Measurements from ENCODE around the gene ABHD16B. TPM values are rescaled to one million over a fixed set of nuclear protein-coding genes. Genes with fewer than 3 reads are reported as not detected.

ABHD16B gene
- total RNA-seq, 1 donor from 2014 or later, result not detected

DNA sequence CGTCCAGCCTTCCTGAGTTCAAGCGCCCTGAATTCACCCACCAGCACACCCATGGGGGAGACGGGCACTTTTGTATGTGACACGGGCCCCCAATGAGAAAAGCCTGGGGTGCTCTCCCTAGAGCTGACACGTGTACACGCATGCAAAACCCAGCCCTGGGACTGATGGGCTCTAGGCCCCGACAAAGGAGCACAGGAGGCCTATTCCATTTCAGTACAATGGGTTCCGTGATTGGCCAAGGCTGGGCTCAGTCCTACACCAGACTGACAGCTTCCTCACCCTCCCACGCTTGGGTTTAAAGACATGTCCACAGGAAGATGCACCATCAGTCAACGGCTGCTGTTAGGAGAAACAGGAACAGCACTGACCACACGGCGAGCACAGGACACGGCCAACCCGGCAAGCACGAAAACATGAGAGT is 39.0 kb upstream of the ABHD16B start:
- Histone ChIP-seq H3K27me3 (ENCODE audit: control insufficient read depth, insufficient read depth, low read length) (peaks cover 3% of the 10 kb centered on the region), H3K4me3 (ENCODE audit: low read depth, low read length) (no peak overlapping the region), H3K36me3 (ENCODE audit: control insufficient read depth, insufficient read depth, low read length) (no peaks in the 10 kb centered on the region)
- DNase-seq (ENCODE audit: low read depth) (no peak), FAIRE-seq (no peak)
- TF ChIP-seq, protein P1, sequence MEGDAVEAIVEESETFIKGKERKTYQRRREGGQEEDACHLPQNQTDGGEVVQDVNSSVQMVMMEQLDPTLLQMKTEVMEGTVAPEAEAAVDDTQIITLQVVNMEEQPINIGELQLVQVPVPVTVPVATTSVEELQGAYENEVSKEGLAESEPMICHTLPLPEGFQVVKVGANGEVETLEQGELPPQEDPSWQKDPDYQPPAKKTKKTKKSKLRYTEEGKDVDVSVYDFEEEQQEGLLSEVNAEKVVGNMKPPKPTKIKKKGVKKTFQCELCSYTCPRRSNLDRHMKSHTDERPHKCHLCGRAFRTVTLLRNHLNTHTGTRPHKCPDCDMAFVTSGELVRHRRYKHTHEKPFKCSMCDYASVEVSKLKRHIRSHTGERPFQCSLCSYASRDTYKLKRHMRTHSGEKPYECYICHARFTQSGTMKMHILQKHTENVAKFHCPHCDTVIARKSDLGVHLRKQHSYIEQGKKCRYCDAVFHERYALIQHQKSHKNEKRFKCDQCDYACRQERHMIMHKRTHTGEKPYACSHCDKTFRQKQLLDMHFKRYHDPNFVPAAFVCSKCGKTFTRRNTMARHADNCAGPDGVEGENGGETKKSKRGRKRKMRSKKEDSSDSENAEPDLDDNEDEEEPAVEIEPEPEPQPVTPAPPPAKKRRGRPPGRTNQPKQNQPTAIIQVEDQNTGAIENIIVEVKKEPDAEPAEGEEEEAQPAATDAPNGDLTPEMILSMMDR (IDR thresholded peaks at IDR 0.05; ENCODE audit: insufficient read depth, low read length, severe bottlenecking), result no peak

DNA sequence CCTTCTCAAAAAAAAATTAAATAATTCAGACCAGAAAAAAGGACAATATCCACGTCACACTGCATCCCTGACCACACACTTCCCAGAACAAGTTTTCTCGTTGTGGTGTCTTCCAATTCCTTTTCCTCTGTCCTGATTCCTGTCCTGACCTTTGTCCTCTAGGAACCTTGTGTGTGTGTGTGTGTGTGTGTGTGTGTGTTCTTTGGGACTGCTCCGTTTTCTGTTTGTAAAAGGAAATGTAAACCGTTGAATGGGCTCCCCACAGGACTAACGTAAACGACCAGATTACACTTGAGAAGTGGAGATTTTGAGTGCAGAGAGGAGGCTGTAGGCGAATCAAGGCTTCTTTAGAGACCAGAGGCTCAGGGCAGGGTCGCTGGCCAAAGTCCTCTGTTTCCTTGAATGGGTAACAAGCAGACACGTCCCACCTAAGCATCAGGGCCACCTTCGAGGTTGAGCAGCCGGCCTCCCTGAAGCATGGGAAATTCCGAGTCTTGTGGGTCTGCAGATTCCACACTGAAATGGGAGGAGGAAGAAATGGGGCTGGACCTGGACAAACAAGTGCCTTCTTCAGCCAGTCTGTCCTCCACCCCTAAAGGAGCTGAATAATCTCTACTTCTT is 37.5 kb upstream of the ABHD16B start:
- Histone ChIP-seq H3K27me3 (ENCODE audit: control insufficient read depth, insufficient read depth, low read length) (peaks cover 5% of the 10 kb centered on the region), H3K4me3 (ENCODE audit: low read depth, low read length) (no peak overlapping the region), H3K36me3 (ENCODE audit: control insufficient read depth, insufficient read depth, low read length) (no peaks in the 10 kb centered on the region)
- TF ChIP-seq, protein P1 (IDR thresholded peaks at IDR 0.05; ENCODE audit: insufficient read depth, low read length, severe bottlenecking), result no peak
- FAIRE-seq (no peak), DNase-seq (ENCODE audit: low read depth) (no peak)

DNA sequence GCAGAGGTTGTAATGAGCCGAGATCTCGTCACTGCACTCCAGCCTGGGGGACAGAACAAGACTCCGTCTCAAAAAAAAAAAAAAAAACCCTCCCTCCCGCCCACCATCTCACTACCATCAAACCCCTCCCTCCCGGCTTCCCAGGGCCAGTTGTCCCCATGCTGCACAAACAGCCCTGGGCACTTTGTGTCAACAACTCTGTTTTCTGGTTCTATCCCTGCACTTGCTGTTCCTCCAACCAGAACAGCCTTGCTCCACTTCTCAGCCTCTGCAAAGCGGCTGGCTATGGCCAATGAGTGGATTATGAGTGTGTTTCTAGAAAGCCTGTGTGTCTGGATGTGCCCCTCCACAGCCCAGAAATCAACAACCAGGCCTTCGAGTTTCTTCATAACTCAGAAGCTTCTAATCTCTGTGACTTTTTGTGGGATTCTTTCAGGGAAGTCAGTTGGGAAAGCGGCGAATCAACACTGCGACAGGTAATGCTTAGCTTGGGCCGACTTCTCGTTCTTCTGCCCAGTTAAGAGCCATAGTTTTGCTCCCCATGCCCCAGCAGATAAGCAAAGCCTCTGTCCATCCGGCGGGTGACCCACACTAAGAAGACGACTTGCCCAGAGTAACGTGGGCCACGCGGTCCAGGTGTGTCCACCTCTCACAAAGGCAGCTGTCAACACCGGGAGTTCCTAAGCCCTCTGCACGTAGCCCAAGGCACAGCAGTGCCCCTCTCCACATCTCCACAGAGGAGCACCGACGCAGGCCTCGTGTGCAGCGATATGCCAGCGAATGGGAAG is 35.8 kb upstream of the ABHD16B start:
- Histone ChIP-seq H3K4me3 (ENCODE audit: low read depth, low read length) (no peak overlapping the region), H3K36me3 (ENCODE audit: control insufficient read depth, insufficient read depth, low read length) (no peaks in the 10 kb centered on the region), H3K27me3 (ENCODE audit: control insufficient read depth, insufficient read depth, low read length) (peaks cover 10% of the 10 kb centered on the region)
- TF ChIP-seq, protein P1 (IDR thresholded peaks at IDR 0.05; ENCODE audit: insufficient read depth, low read length, severe bottlenecking), result no peak
- DNase-seq (ENCODE audit: low read depth) (no peak), FAIRE-seq (no peak)

DNA sequence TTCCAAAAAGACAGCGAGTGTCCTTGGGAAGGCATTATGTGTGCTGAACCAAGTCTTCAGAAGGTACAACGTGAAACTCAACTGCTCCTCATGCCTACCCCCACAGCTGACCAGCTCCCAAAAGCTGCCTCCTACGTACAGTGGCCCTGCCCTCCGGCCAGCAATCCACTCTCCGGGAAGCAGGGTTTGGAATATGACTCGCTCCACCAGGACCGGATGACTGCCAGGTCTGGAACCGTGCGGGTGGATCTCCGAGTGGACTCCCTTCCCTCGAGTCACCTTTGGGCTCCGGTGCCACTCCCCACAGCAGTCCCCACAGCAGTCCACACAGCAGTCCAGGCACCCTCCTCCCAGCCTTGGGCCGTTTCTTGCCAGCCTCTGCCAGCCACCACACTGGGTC is 34.5 kb upstream of the ABHD16B start:
- TF ChIP-seq, protein P1 (IDR thresholded peaks at IDR 0.05; ENCODE audit: insufficient read depth, low read length, severe bottlenecking), result no peak
- no peak for FAIRE-seq
- H3K27me3 ChIP-seq (ENCODE audit: control insufficient read depth, insufficient read depth, low read length), result peaks cover 10% of the 10 kb centered on the region

DNA sequence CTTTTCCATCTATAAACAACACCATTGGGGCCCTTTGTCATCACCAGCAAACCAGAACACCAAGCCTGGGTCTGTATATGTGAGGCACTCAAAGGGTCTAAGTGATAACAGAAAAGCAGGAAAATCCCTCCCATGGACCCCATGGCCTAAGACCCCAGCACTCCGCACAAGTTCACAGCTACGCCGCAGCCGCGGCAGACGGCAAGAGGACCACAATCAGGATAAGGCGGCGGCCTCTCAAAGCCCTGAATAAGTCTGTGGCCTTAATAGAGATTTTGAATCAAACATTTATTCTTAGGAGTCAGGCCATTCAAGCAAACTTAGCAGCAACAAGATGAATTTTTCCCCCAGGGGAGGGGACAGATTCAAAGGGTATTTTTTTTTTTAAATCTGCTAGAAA is 33.2 kb upstream of the ABHD16B start:
- Histone ChIP-seq H3K27me3 (ENCODE audit: control insufficient read depth, insufficient read depth, low read length) (peaks cover 12% of the 10 kb centered on the region), H3K36me3 (ENCODE audit: control insufficient read depth, insufficient read depth, low read length) (no peaks in the 10 kb centered on the region), H3K4me3 (ENCODE audit: low read depth, low read length) (no peak overlapping the region)
- no peak for FAIRE-seq
- TF ChIP-seq, protein P1 (IDR thresholded peaks at IDR 0.05; ENCODE audit: insufficient read depth, low read length, severe bottlenecking), result no peak
- DNase-seq (ENCODE audit: low read depth), result no peak

More for the DNA sequence above, 34.5 kb upstream of the ABHD16B start:
- H3K4me3 ChIP-seq (ENCODE audit: low read depth, low read length), result no peak overlapping the region
- DNase-seq (ENCODE audit: low read depth), result no peak
- no peaks in the 10 kb centered on the region for H3K36me3 ChIP-seq (ENCODE audit: control insufficient read depth, insufficient read depth, low read length)
